ENCODE results near the gene HNF1A. TPM values are rescaled to one million over a fixed set of nuclear protein-coding genes. Genes with fewer than 3 reads are reported as not detected.
A peak's percentile ranks its signal among the peaks of the same experiment; 100 is the strongest.

The HNF1A gene
- total RNA-seq (10 to 100 TPM in 2 of 5 donors, 1 to 10 TPM in 2, under 1 TPM in 1; 0.89 to 14.5 (median 7.0) TPM), polyA plus RNA-seq (1 to 10 TPM; 4.4 to 8.2 (median 4.8) TPM)
- long read RNA-seq, donor 1, partial matches to known transcripts = 0 of 1 reads
- long read RNA-seq, donor 1, other reads (novel, unspliced or antisense) = 0 of 1 reads
- long read RNA-seq, donor 2, partial matches to known transcripts = 0 of 2 reads
- long read RNA-seq, donor 2, other reads (novel, unspliced or antisense) = 0 of 2 reads
- long read RNA-seq, donor 3 = 0 reads
- long read RNA-seq, donor 4 = 0 reads
- long read RNA-seq, donor 5, partial matches to known transcripts = 7 of 9 reads
- long read RNA-seq, donor 5, other reads (novel, unspliced or antisense) = 0 of 9 reads
- long read RNA-seq, donor 6, partial matches to known transcripts = 0 of 5 reads
- long read RNA-seq, donor 6, other reads (novel, unspliced or antisense) = 0 of 5 reads
- long read RNA-seq, donor 7, partial matches to known transcripts = 0 of 2 reads
- long read RNA-seq, donor 7, other reads (novel, unspliced or antisense) = 0 of 2 reads
- long read RNA-seq, donor 8 = 0 reads
- long read RNA-seq, donor 9 = 0 reads
- long read RNA-seq, donor 10, partial matches to known transcripts = 0 of 2 reads
- long read RNA-seq, donor 10, other reads (novel, unspliced or antisense) = 0 of 2 reads

GRCh38 chr12:120978296-120979219 lies at the start of gene HNF1A:
TSS of gene HNF1A (plus strand) at chr12:120978543. CDS start at chr12:120978769, 226 bp downstream.
- Histone ChIP-seq H3K36me3 (peaks cover 5 to 9% (median 6%) of the 10 kb centered on the region in 4 donors), H3K4me1 (peaks cover 17 to 46% (median 37%) of the 10 kb centered on the region in 4 donors), H3K27me3 (no peaks in the 10 kb centered on the region), H3K9me3 (no peaks in the 10 kb centered on the region), H3K4me3 (peak within 1 kb of the TSS; percentile 46 to 66 (median 57)), H3K27ac (peak within 1 kb of the TSS; percentile 86 to 92 (median 91))
- peak; percentile 75 to 90 for DNase-seq
- WGBS, 5 donors = 27 to 45% (median 36%) methylated on average over 21 to 40 of the region's 40 CpGs
- TF ChIP-seq POLR2AphosphoS5 (IDR thresholded peaks at IDR 0.05) (peak in 2 of 3 donors; percentile 52 to 59), EP300 (IDR thresholded peaks at IDR 0.05) (no peak)
- intact Hi-C loops (cut with DNase I; ENCODE audit: low total_unique reads) = no loop called here

GRCh38 chr12:120928864-120929652 lies 49.3 kb upstream of the HNF1A start:
- Histone ChIP-seq H3K4me3 (no peak overlapping the region), H3K27me3 (no peaks in the 10 kb centered on the region), H3K36me3 (no peaks in the 10 kb centered on the region), H3K9me3 (no peaks in the 10 kb centered on the region), H3K4me1 (peaks cover 0 to 5% (median 0%) of the 10 kb centered on the region in 4 donors), H3K27ac (no peak overlapping the region)
- DNase-seq = peak; percentile 41 to 90
- 42 to 54% (median 45%) methylated on average over 11 to 13 of the region's 13 CpGs for WGBS, 5 donors
- intact Hi-C loops (cut with DNase I; ENCODE audit: low total_unique reads) = no loop called here
- no peak for TF ChIP-seq CTCF (IDR thresholded peaks at IDR 0.05)
- TF ChIP-seq EP300 (IDR thresholded peaks at IDR 0.05) = no peak
- TF ChIP-seq POLR2A (IDR thresholded peaks at IDR 0.05) = no peak
- TF ChIP-seq POLR2AphosphoS5 (IDR thresholded peaks at IDR 0.05) = no peak

- no peak for DNase-seq
- WGBS, 5 donors = 90 to 98% (median 96%) methylated on average over 5 of the region's 5 CpGs
- no peak for TF ChIP-seq POLR2AphosphoS5 (IDR thresholded peaks at IDR 0.05)
Measured at GRCh38 chr12:120930032-120930431, 48.3 kb upstream of the HNF1A start.

GRCh38 chr12:120932058-120932457 lies 46.3 kb upstream of the HNF1A start:
- peaks cover 0 to under 1% (median 0%) of the 10 kb centered on the region in 3 donors for H3K27me3 ChIP-seq
- no peak for TF ChIP-seq EP300 (IDR thresholded peaks at IDR 0.05)
- TF ChIP-seq POLR2A (IDR thresholded peaks at IDR 0.05) = no peak
- TF ChIP-seq POLR2AphosphoS5 (IDR thresholded peaks at IDR 0.05) = no peak
- no peak for TF ChIP-seq CTCF (IDR thresholded peaks at IDR 0.05)
- no peak overlapping the region for H3K27ac ChIP-seq
- intact Hi-C loops (cut with DNase I; ENCODE audit: low total_unique reads) = no loop called here
- H3K9me3 ChIP-seq = no peaks in the 10 kb centered on the region
- H3K36me3 ChIP-seq = no peaks in the 10 kb centered on the region
- no peak for DNase-seq
- 83 to 88% (median 85%) methylated on average over 7 of the region's 7 CpGs for WGBS, 5 donors
- no peak overlapping the region for H3K4me3 ChIP-seq
- peaks cover 0 to 5% (median 0%) of the 10 kb centered on the region in 4 donors for H3K4me1 ChIP-seq

More at GRCh38 chr12:120930032-120930431, 48.3 kb upstream of the HNF1A start:
- Histone ChIP-seq H3K27me3 (no peaks in the 10 kb centered on the region), H3K4me3 (no peak overlapping the region), H3K36me3 (no peaks in the 10 kb centered on the region), H3K27ac (no peak overlapping the region), H3K9me3 (no peaks in the 10 kb centered on the region), H3K4me1 (peaks cover 0 to 5% (median 0%) of the 10 kb centered on the region in 4 donors)
- intact Hi-C loops (cut with DNase I; ENCODE audit: low total_unique reads) = no loop called here
